GM20000 (cell line): ENCODE results near the gene CELA2B.
"Not testable (repeated sequence)": the region's sequence is repeated elsewhere in the genome, so short reads cannot be mapped to it uniquely, and the experiment has no call there.

Source experiments
- DNase-seq: peaks from one replicate; pipeline ENCODE4 v3.0.0; 2012; ENCODE audit warnings: low spot score
- TF ChIP-seq, protein P1 (sequence below): IDR thresholded peaks from 2 replicates; pipeline ENCODE4 v1.5.1; 2012; ENCODE audit warnings: mild to moderate bottlenecking, control low read depth; ENCODE audit errors: extremely low read depth, missing control alignments

CELA2B gene

DNA sequence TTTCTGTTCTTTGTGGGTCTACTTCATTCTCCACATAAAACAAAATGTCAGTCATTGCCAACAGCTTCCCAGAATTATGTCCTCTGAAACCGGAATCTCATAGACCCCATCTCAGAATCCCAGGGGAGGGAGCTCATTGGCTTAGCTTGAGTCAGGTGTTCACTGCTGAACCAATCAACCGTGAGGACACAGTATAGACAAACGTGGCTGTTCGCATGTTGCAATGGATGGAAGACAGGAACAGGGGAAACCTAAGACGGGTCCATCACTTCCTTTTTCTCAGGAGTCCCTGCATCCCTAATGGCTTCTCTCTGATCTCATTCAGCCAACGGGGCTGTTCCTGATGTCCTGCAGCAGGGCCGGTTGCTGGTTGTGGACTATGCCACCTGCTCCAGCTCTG lies 10.2 kb upstream of the CELA2B start:
- no peak for DNase-seq
- TF ChIP-seq, protein P1, sequence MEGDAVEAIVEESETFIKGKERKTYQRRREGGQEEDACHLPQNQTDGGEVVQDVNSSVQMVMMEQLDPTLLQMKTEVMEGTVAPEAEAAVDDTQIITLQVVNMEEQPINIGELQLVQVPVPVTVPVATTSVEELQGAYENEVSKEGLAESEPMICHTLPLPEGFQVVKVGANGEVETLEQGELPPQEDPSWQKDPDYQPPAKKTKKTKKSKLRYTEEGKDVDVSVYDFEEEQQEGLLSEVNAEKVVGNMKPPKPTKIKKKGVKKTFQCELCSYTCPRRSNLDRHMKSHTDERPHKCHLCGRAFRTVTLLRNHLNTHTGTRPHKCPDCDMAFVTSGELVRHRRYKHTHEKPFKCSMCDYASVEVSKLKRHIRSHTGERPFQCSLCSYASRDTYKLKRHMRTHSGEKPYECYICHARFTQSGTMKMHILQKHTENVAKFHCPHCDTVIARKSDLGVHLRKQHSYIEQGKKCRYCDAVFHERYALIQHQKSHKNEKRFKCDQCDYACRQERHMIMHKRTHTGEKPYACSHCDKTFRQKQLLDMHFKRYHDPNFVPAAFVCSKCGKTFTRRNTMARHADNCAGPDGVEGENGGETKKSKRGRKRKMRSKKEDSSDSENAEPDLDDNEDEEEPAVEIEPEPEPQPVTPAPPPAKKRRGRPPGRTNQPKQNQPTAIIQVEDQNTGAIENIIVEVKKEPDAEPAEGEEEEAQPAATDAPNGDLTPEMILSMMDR, result no peak

DNA sequence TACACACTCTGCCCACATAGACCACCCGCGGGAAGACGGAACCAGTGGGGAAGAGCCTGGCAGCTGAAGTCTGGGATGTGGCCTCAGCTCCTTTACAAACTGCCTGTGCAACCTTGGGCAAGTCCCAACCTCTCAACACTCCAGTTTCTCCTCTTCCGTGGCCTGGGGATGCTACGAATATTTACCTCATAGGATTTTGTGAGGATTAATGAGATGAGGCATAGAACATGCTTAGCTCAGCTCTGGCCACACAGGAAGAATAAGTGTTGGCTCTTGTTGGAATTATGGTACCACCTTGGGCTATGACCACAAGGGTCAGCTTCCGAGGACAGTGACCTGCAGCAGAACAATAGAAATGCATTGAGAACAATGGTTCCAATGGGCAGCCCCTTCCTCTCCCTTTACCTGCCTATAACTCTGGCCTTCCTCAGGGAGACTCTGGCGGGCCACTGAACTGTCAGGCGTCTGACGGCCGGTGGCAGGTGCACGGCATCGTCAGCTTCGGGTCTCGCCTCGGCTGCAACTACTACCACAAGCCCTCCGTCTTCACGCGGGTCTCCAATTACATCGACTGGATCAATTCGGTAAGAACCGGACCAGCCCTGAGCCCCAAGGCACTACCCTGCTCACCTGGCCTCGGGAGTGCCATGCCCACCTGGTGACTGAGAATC lies 8.8 kb upstream of the CELA2B start:
- not testable (repeated sequence) for DNase-seq

DNA sequence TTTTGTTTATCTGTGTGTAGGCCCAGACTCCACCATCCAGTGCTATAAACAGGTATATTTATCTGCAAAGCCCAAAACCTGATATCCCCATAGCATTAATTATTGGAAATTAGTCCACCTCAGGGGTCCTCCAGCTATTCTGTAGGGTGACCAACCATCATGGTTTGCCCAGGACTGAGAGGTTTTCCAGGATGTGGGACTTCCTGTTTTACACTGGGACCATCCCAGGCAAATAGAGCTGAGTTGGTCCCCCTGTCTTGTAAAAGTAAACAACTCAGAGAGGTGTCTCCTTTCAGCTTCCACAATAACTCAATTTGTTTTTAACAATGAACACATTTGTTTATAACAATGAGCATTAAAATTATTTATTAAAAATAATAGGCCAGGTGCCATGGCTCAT lies 7.8 kb upstream of the CELA2B start:
- DNase-seq, result no peak
- TF ChIP-seq, protein P1, result no peak

DNA sequence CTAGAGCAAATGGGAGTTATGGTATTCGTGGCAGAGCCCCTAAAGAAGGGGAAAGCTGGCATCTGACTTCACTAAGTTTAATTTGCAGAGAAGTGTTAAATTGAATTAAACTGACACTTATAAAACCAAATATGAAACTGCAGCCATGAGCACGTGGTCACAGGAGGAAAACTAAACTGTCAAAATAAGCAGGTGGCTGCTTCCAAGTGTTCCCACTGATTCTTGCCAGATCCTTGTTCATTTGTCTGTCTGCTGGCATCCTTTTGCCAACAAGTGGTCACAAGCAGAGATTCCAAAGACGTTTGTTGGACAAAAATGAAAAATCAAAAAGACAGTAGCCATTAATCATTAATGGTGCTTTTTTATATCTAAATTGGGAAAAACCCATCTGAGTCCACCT lies 6.5 kb upstream of the CELA2B start:
- DNase-seq, result no peak
- TF ChIP-seq, protein P1, result no peak

DNA sequence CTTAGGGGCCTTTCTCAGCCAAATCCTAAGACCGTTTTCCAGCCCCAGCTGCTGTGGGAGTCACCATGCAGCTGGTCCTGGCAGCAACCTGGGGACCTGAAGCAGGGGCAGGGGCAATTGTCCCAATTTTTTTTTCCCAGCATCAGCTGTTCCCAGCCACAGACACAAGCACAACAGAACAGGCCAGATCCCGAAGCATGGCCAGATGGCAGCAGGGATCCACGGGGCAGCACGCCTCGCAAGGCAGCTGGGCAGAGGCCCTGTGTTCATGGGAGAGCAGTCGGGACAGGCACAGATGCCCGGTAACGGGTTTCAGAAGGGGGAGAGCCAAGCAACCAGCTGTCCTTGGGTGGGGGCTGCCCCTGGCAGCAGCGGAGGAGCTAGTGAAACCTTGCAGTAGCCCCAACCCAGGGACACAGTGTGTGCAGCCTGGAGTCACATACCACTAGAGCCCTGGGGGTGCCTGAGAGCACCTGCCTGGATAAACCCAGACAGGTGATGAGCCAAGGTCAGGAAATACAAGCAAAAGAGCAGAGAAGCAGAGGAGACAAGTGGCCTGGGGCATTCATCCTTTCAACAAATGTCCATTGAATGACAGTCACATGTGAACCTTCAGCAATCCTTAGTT lies 6.0 kb upstream of the CELA2B start:
- DNase-seq, result not testable (repeated sequence)

DNA sequence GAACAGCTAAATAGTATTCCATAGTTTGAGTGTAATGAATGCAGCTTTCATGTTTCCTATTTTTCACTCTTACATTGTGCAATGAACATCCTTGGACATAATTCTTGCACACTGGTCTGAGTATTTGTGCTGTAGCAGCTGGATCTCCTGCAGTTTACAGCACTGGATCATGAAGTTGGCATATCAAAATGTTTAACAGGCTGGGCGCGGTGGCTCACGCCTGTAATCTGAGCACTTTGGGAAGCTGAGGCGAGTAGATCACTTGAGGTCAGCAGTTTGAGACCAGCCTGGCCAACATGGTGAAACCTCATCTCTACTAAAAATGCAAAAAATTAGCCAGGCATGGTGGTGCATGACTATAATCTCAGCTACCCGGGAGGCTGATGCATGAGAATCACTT lies 4.8 kb upstream of the CELA2B start:
- DNase-seq, result not testable (repeated sequence)

DNA sequence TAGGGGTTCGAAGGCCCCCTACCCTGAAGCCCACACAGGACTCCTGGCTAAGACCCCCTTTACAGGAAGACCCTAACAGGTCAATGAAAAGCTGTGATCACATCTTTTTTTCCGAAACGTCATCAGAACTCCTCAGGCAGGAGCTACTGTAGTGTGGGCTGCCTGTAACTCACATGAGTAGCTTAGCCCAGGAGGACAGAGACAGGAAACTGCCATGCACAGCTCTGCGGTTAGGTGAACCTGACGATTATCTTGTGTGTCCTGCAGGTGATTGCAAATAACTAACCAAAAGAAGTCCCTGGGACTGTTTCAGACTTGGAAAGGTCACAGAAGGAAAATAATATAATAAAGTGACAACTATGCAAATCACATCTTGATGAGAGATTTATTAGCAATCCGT lies 4.2 kb upstream of the CELA2B start:
- not testable (repeated sequence) for DNase-seq

DNA sequence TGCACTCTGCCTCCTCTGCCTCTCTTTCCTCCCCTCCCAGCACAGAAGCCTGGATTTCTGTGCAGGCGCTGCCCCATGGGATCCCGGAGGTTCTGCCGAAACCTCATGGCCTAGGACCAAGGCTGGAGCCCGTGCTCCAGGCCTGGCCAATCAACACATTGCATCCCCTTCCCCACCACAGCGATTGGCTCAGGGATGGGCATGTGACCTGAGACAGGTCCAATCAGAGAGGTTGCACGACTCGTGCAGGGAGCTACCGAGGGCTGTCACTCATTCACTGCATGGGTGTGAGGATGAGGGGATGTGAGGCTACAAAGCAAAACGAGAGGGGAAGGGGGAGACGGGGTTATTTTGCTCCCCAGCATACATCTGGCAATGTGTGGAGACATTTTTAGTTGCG lies 3.3 kb upstream of the CELA2B start:
- TF ChIP-seq, protein P1, result no peak
- no peak for DNase-seq

DNA sequence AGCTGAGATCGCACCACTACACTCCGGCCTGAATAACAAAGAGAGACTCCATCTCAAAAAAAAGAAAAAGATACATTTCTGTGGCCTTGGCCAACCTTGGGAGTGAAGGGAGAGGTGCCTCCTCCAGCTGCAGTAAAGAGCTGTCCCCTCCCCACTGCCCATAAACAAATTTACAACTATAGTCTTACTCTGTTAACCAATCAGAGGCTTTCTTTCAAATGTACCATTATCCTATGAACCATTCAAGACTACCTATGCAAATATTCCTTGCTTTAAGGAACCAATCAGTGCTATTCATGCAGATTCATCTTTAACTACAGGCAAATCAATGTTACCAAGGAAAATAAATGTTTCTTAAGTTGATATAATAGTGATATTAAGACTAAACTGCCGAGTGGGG lies 1.0 kb downstream of the CELA2B start:
- TF ChIP-seq, protein P1, result no peak
- no peak for DNase-seq

DNA sequence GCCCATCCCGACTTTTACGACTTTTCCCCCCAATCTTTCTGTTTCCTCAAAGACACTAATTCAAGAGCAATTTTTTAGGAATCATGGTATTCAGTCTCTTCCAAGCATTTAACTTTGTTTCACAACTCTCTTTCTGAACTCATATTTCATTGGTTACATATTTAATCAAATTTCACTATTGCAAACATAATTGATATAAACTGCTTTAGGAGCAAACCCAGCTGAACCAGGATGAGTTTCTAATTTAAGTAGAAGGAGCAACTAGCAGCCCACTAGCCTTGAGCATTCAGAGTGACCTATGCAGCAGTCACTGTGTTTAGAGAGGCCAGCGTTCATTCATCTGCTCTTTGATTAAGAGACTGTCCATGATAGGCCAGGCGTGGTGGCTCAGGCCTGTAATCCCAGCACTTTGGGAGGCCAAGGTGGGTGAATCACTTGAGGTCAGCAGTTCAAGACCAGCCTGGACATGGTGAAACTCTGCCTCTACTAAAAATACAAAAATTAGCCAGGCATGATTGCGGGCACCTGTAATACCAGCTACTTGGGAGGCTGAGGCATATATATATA lies 1.8 kb downstream of the CELA2B start:
- DNase-seq, result no peak
- TF ChIP-seq, protein P1, result no peak
